H1 (cell line): ENCODE measurements around the gene THBS1. TPM values are rescaled to one million over a fixed set of nuclear protein-coding genes. Genes with fewer than 3 reads are reported as not detected.

Source experiments
- CTCF ChIA-PET: fragments of 300-600 bp; sonication (Branson Sonifier 250); formaldehyde crosslinking; loops from one replicate; lab custom pipeline; 2021; ENCODE audit not compliant: partially characterized antibody; lab: Charles Lee
- POLR2A ChIA-PET: fragments of 300-600 bp; sonication (Branson Sonifier 250); formaldehyde crosslinking; loops from one replicate; lab custom pipeline; 2021; ENCODE audit warnings: inconsistent platforms; ENCODE audit not compliant: partially characterized antibody; lab: Charles Lee
- DNase-seq, 2 experiments: peaks; one replicate each; pipeline versions ENCODE4 v3.0.0 to v3.0.0-alpha.2; 2010 to 2022; ENCODE audit warnings: low spot score in 2 of 2, low read depth in 1 of 2, mixed read lengths in 1 of 2
- FAIRE-seq: peaks from 2 replicates; lab custom pipeline; 2011; peaks lifted over from hg19 to GRCh38; lab: Jason Lieb, UNC
- H2AFZ ChIP-seq: 2 replicates; pipeline ENCODE4 v1.8.1; 2012; ENCODE audit warnings: low read length, inconsistent platforms
- H2AK5ac ChIP-seq: 2 replicates; pipeline ENCODE4 v1.6.1; 2013; ENCODE audit warnings: low read depth, low read length
- H2BK120ac ChIP-seq: replicated peaks from 2 replicates; pipeline ENCODE3; 2013; ENCODE audit warnings: low read depth, low read length, inconsistent platforms
- H2BK12ac ChIP-seq: 2 replicates; pipeline ENCODE4 v1.6.1; 2013; ENCODE audit warnings: low read depth, low read length
- H2BK15ac ChIP-seq: 2 replicates; pipeline ENCODE4 v1.6.1; 2013; ENCODE audit warnings: low read length
- H2BK20ac ChIP-seq: 2 replicates; pipeline ENCODE4 v1.6.1; 2013; ENCODE audit warnings: low read length
- H2BK5ac ChIP-seq: 2 replicates; pipeline ENCODE4 v1.6.1; 2013; ENCODE audit warnings: low read depth, low read length
- H3K14ac ChIP-seq: 2 replicates; pipeline ENCODE4 v1.6.1; 2013; ENCODE audit warnings: inconsistent platforms; ENCODE audit not compliant: insufficient read length
- H3K18ac ChIP-seq: 2 replicates; pipeline ENCODE4 v1.6.1; 2013; ENCODE audit warnings: low read length; ENCODE audit errors: extremely low read depth
- H3K23ac ChIP-seq: 2 replicates; pipeline ENCODE4 v1.6.1; 2013; ENCODE audit warnings: inconsistent platforms; ENCODE audit not compliant: insufficient read length
- H3K23me2 ChIP-seq: 2 replicates; pipeline ENCODE4 v1.6.1; 2013; ENCODE audit warnings: low read depth, low read length
- H3K27ac ChIP-seq: 2 replicates; pipeline ENCODE4 v1.6.1; 2011; ENCODE audit warnings: low read depth, low read length, inconsistent platforms
- H3K27me3 ChIP-seq, 4 experiments: replicated peaks in 1 of 4; 1 replicate in 1 of 4; 2 replicates in 3 of 4; pipeline versions ENCODE4 v1.6.1 to v1.8.1; 2011 to 2013; ENCODE audit warnings: low read length in 3 of 4, mild to moderate bottlenecking in 3 of 4, inconsistent platforms in 2 of 4, mixed read lengths in 2 of 4, moderate library complexity in 1 of 4; ENCODE audit not compliant: control insufficient read depth in 3 of 4, insufficient read depth in 3 of 4; ENCODE audit errors: extremely low read depth in 1 of 4
- H3K36me3 ChIP-seq, 4 experiments: 2 replicates each; pipeline versions ENCODE4 v1.6.1 to v1.8.1; 2011 to 2013; ENCODE audit warnings: mild to moderate bottlenecking in 4 of 4, low read length in 3 of 4, moderate library complexity in 2 of 4, control low read depth in 1 of 4, inconsistent platforms in 1 of 4; ENCODE audit not compliant: insufficient read depth in 4 of 4, control insufficient read depth in 2 of 4
- H3K4ac ChIP-seq: replicated peaks from 2 replicates; pipeline ENCODE3; 2013; ENCODE audit warnings: low read length, low read depth, mixed read lengths, inconsistent platforms; ENCODE audit not compliant: insufficient read length
- H3K4me1 ChIP-seq, 4 experiments: replicated peaks in 1 of 4; 1 replicate in 1 of 4; 2 replicates in 3 of 4; pipeline versions ENCODE4 v1.6.1 to v1.8.1; 2011 to 2013; ENCODE audit warnings: low read length in 3 of 4, inconsistent platforms in 2 of 4, mixed read lengths in 1 of 4; ENCODE audit not compliant: insufficient read depth in 4 of 4, control insufficient read depth in 3 of 4
- H3K4me2 ChIP-seq, 2 experiments: 2 replicates each; pipeline versions ENCODE4 v1.6.1 to v1.8.1; 2011 to 2013; ENCODE audit warnings: low read depth in 2 of 2, low read length in 2 of 2, control low read depth in 1 of 2, inconsistent platforms in 1 of 2, mild to moderate bottlenecking in 1 of 2; ENCODE audit not compliant: insufficient read depth in 1 of 2
- H3K4me3 ChIP-seq, 4 experiments: fragments of 200-600, 300-600 bp in 1 of 4; sonication (generic), shearing (Covaris generic), sonication (Bioruptor Twin) in 1 of 4; 2 replicates each; pipeline versions ENCODE4 v1.5.1 to v1.8.1; 2011 to 2016; ENCODE audit warnings: low read length in 4 of 4, low read depth in 3 of 4, control low read depth in 2 of 4, inconsistent platforms in 2 of 4, mild to moderate bottlenecking in 2 of 4, mixed read lengths in 1 of 4, moderate library complexity in 1 of 4; ENCODE audit not compliant: insufficient read depth in 2 of 4; ENCODE audit errors: extremely low read depth in 1 of 4
- H3K56ac ChIP-seq: replicated peaks from 2 replicates; pipeline ENCODE3; 2013; ENCODE audit warnings: low read depth, mild to moderate bottlenecking, mixed read lengths, low read length, inconsistent platforms; ENCODE audit not compliant: insufficient read length
- H3K79me1 ChIP-seq: 2 replicates; pipeline ENCODE4 v1.6.1; 2013; ENCODE audit warnings: low read depth, low read length, control low read depth
- H3K79me2 ChIP-seq, 2 experiments: 2 replicates each; pipeline versions ENCODE4 v1.6.1 to v1.8.1; 2012 to 2013; ENCODE audit warnings: low read length in 2 of 2, mild to moderate bottlenecking in 2 of 2, inconsistent platforms in 1 of 2; ENCODE audit not compliant: insufficient read depth in 2 of 2, control insufficient read depth in 1 of 2
- H3K9ac ChIP-seq, 4 experiments: replicated peaks in 1 of 4; 1 replicate in 1 of 4; 2 replicates in 3 of 4; pipeline versions ENCODE4 v1.6.1 to v1.8.1; 2011 to 2013; ENCODE audit warnings: low read depth in 3 of 4, low read length in 3 of 4, control low read depth in 2 of 4, mild to moderate bottlenecking in 2 of 4, moderate library complexity in 2 of 4, inconsistent platforms in 1 of 4; ENCODE audit errors: extremely low read depth in 1 of 4
- H3K9me3 ChIP-seq, 2 experiments: 2 replicates each; pipeline versions ENCODE4 v1.6.1 to v1.8.1; 2012 to 2013; ENCODE audit warnings: mild to moderate bottlenecking in 2 of 2, moderate library complexity in 2 of 2, control low read depth in 1 of 2, inconsistent platforms in 1 of 2, low read depth in 1 of 2, low read length in 1 of 2, mixed read lengths in 1 of 2; ENCODE audit not compliant: insufficient read depth in 2 of 2
- H4K20me1 ChIP-seq, 2 experiments: replicated peaks in 1 of 2; 2 replicates each; pipeline versions ENCODE3 to v1.8.1; 2011 to 2013; ENCODE audit warnings: inconsistent platforms in 2 of 2, low read length in 2 of 2, mild to moderate bottlenecking in 1 of 2; ENCODE audit not compliant: insufficient read depth in 2 of 2, control insufficient read depth in 1 of 2
- H4K5ac ChIP-seq: 2 replicates; pipeline ENCODE4 v1.6.1; 2013; ENCODE audit warnings: low read length, low read depth, mixed read lengths, inconsistent platforms; ENCODE audit not compliant: insufficient read length
- H4K8ac ChIP-seq: 2 replicates; pipeline ENCODE4 v1.8.0; 2013; ENCODE audit warnings: mild to moderate bottlenecking, moderate library complexity, low read length, inconsistent platforms; ENCODE audit not compliant: insufficient read depth; ENCODE audit errors: extremely low read depth
- H4K91ac ChIP-seq: replicated peaks from 2 replicates; pipeline ENCODE3; 2013; ENCODE audit warnings: low read length, mixed read lengths, inconsistent platforms; ENCODE audit not compliant: insufficient read length
- BACH1 ChIP-seq: IDR thresholded peaks from 2 replicates; pipeline ENCODE4 v1.6.1; 2012; ENCODE audit warnings: low read length, improper control_type of control experiment
- CREB1 ChIP-seq: IDR thresholded peaks from 2 replicates; pipeline ENCODE4 v1.6.1; 2012; ENCODE audit warnings: inconsistent platforms
- POU5F1 ChIP-seq: IDR thresholded peaks from 2 replicates; pipeline ENCODE4 v1.6.1; 2011; ENCODE audit warnings: low read depth, mild to moderate bottlenecking, low read length, moderate library complexity
- RAD21 ChIP-seq, 2 experiments: IDR thresholded peaks in 1 of 2; conservative IDR thresholded peaks in 1 of 2; 2 replicates each; pipeline ENCODE4 v1.6.1; 2011; ENCODE audit warnings: low read depth in 2 of 2, low read length in 2 of 2, improper control_type of control experiment in 1 of 2, inconsistent platforms in 1 of 2, mild to moderate bottlenecking in 1 of 2, moderate library complexity in 1 of 2
- SIX5 ChIP-seq: IDR thresholded peaks from 2 replicates; pipeline ENCODE4 v1.6.1; 2011; ENCODE audit warnings: mild to moderate bottlenecking, low read depth, low read length
- TAF7 ChIP-seq: optimal IDR thresholded peaks from 2 replicates; pipeline ENCODE3; 2011; ENCODE audit warnings: low read depth, mild to moderate bottlenecking, inconsistent platforms, low read length, moderate library complexity, borderline replicate concordance
- USF2 ChIP-seq: IDR thresholded peaks from 2 replicates; pipeline ENCODE4 v1.6.1; 2011; ENCODE audit warnings: low read length, improper control_type of control experiment
- WGBS, 2 experiments: shearing (Covaris generic) in 1 of 2; methylation state at CpG; one replicate each; pipeline versions ENCODE4 v1.1.6 to v1.1.7; 2013 to 2015; ENCODE audit warnings: low lambda C conversion rate in 2 of 2, mixed read lengths in 2 of 2, inconsistent platforms in 1 of 2, low coverage in 1 of 2, missing lambda C conversion rate in 1 of 2; ENCODE audit not compliant: insufficient replicate concordance in 2 of 2, insufficient coverage in 1 of 2, insufficient read length in 1 of 2; ENCODE audit errors: extremely low coverage in 1 of 2, missing lambda C conversion rate in 1 of 2; 5-methylcytosine and 5-hydroxymethylcytosine counted together
- polyA plus RNA-seq, 7 experiments: library from polyadenylated mRNA; depleted of rRNA in 3 of 7; stranded (reverse) in 5 of 7; unstranded in 2 of 7; fragments of >200 nt in 5 of 7; fragments of 200-250 nt in 2 of 7; gene quantifications; 1 replicate in 5 of 7; 2 replicates in 1 of 7; 4 replicates in 1 of 7; pipeline versions ENCODE4 v1.2.1 to v1.2.3, GENCODE V29; 2011 to 2013; ENCODE audit warnings: missing spikeins in 2 of 7, mixed read lengths in 2 of 7
- total RNA-seq: library from RNA; stranded (reverse); fragmentation: NEBNext Ultra II Directional; extraction: Animal tissue kit (Norgen Biotek cat#: 25700); gene quantifications from 2 replicates; pipeline ENCODE4 v1.2.1, GENCODE V29; 2021
- TF ChIP-seq, protein P1 (sequence below), 3 experiments: IDR thresholded peaks; 1 replicate in 2 of 3; 2 replicates in 1 of 3; pipeline versions ENCODE4 v1.5.1 to v1.6.1; 2011; ENCODE audit warnings: low read length in 3 of 3, mild to moderate bottlenecking in 3 of 3, inconsistent platforms in 2 of 3, low read depth in 1 of 3, moderate library complexity in 1 of 3; ENCODE audit not compliant: insufficient read depth in 1 of 3; ENCODE audit errors: control extremely low read depth in 1 of 3

THBS1 gene
- total and polyA plus RNA-seq, 2 of the 8 experiments (the other 6 are each of a cell fraction or from before 2014, with no cell fraction given), result 10.3 to 63.3 TPM

DNA sequence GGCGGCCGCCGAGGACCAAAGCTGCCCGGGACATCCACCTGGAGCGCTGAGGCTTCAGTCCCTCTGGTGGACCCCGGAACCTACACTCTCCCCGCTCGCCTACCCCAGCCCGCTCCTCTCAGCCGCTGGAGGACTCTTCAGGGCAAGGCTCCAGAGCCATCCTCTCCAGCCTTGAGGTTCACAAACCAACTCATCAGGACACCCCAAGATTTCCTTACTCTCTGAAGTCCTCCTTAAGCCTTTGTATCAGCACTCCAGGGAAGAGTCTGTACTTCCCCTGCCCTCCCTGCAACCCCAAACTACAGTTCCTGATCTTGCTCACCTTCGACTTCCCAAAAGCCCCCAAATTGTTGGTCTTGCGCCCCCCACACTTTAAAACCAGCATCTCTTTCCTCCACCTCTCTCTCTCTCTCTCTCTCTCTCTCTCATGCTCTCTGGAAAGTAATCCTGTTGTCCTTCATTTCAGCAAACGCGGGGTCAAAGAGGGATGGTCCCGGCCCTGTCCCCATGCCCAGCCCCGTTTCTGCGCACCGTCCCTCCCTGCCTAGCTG is 438 bp downstream of the THBS1 start:
- H2BK20ac ChIP-seq, result no peak overlapping the region
- no peak overlapping the region for H4K91ac ChIP-seq
- no peak overlapping the region for H2AFZ ChIP-seq
- H4K5ac ChIP-seq, result no peak overlapping the region
- no peaks in the 10 kb centered on the region for H3K9me3 ChIP-seq
- H4K20me1 ChIP-seq, result peaks cover 0 to 2% of the 10 kb centered on the region in 2 experiments
- CTCF ChIA-PET, result interaction anchor here (0.6 to 3.5 kb wide), 25 partner anchors 10 to 1017 kb away, joined by 3 to 18 read pairs (median 5); partner anchors contain the start of gene RASGRP1
- no peak overlapping the region for H2BK15ac ChIP-seq
- H3K4ac ChIP-seq, result no peak overlapping the region
- no peak overlapping the region for H2AK5ac ChIP-seq
- DNase-seq (no peak), FAIRE-seq (no peak)
- peaks cover 10% of the 10 kb centered on the region for H3K23me2 ChIP-seq
- POLR2A ChIA-PET, result interaction anchor here (0.6 to 6.3 kb wide), 69 partner anchors 11 to 1155 kb away, joined by 3 to 117 read pairs (median 4); partner anchors contain the start of gene FSIP1
- 0 out of 2 replicates have a peak, but pooled peaks cover 3% of the 10 kb centered on the region for H3K79me1 ChIP-seq
- H2BK5ac ChIP-seq, result no peak overlapping the region
- H3K23ac ChIP-seq, result no peak overlapping the region
- H2BK120ac ChIP-seq, result no peak overlapping the region
- H3K4me1 ChIP-seq, result peaks cover 9 to 24% (median 11%) of the 10 kb centered on the region in 4 experiments
- H3K4me2 ChIP-seq, result peak overlapping the region; percentile 70 to 91
- H3K36me3 ChIP-seq, result peaks cover 20 to 39% (median 30%) of the 10 kb centered on the region in 4 experiments
- H3K4me3 ChIP-seq, result peak overlapping the region; percentile 58 to 81 (median 79)
- peak overlapping the region; percentile 63 to 80 (median 76) for H3K9ac ChIP-seq
- H3K27me3 ChIP-seq, result peaks cover 0 to 5% (median 0%) of the 10 kb centered on the region in 4 experiments; a peak in 2 of 7 replicates
- H4K8ac ChIP-seq, result peak overlapping the region; percentile 85; the same call in 1 of the 2 replicates
- WGBS, 2 experiments, result 6% methylated on average over 18 of the region's 18 CpGs; no CpG with 5 or more reads in 1 of the 2 experiments
- no peak overlapping the region; the same call in 1 of the 2 replicates for H3K18ac ChIP-seq
- peaks cover 0 to 20% of the 10 kb centered on the region in 2 experiments; a peak in 2 of 4 replicates for H3K79me2 ChIP-seq
- H2BK12ac ChIP-seq, result peak overlapping the region; percentile 30; the same call in 1 of the 2 replicates
- no peak overlapping the region for H3K14ac ChIP-seq
- no peak overlapping the region for H3K56ac ChIP-seq
- peak overlapping the region; percentile 57; the same call in 1 of the 2 replicates for H3K27ac ChIP-seq
- TF ChIP-seq RAD21 (IDR thresholded peaks at IDR 0.05 in 1 of 2, conservative IDR thresholded peaks at IDR 0.05 in 1 of 2; ENCODE audit: low read depth in 2 of 2, low read length in 2 of 2) (no peak), USF2 (peak; percentile 23; the same call in 1 of the 2 replicates), POU5F1 (no peak), SIX5 (no peak), BACH1 (no peak), TAF7 (peak; percentile 4), CREB1 (0 out of 2 replicates have a peak, but pooled peaks have one; percentile 4)
- TF ChIP-seq, protein P1, sequence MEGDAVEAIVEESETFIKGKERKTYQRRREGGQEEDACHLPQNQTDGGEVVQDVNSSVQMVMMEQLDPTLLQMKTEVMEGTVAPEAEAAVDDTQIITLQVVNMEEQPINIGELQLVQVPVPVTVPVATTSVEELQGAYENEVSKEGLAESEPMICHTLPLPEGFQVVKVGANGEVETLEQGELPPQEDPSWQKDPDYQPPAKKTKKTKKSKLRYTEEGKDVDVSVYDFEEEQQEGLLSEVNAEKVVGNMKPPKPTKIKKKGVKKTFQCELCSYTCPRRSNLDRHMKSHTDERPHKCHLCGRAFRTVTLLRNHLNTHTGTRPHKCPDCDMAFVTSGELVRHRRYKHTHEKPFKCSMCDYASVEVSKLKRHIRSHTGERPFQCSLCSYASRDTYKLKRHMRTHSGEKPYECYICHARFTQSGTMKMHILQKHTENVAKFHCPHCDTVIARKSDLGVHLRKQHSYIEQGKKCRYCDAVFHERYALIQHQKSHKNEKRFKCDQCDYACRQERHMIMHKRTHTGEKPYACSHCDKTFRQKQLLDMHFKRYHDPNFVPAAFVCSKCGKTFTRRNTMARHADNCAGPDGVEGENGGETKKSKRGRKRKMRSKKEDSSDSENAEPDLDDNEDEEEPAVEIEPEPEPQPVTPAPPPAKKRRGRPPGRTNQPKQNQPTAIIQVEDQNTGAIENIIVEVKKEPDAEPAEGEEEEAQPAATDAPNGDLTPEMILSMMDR (IDR thresholded peaks at IDR 0.05; ENCODE audit: control extremely low read depth in 1 of 3, insufficient read depth in 1 of 3, low read depth in 1 of 3, low read length in 3 of 3), result peak in 1 of 3 experiments; percentile 22; a peak in 2 of 4 replicates
